SU-DHL-6 (cell line): ENCODE data around the gene ALDH9A1.
"Not testable (repeated sequence)": the region's sequence is repeated elsewhere in the genome, so short reads cannot be mapped to it uniquely, and the experiment has no call there.

Experiments used
- H2AFZ ChIP-seq: fragments of 200-600 bp; sonication (generic); 2 replicates; pipeline ENCODE4 v1.6.1; 2014; ENCODE audit warnings: low read depth, mild to moderate bottlenecking, moderate library complexity, mixed read lengths, antibody characterized with exemption, low read length; ENCODE audit not compliant: severe bottlenecking
- H3F3A ChIP-seq: fragments of 200-600 bp; shearing (Covaris generic); 2 replicates; pipeline ENCODE4 v1.6.0; 2016; ENCODE audit warnings: antibody characterized with exemption, mild to moderate bottlenecking; ENCODE audit not compliant: insufficient read depth
- H3K27ac ChIP-seq: fragments of 200-600 bp; sonication (generic); 2 replicates; pipeline ENCODE4 v1.5.1; 2016; ENCODE audit warnings: low read depth, mild to moderate bottlenecking, low read length, moderate library complexity, mixed read lengths
- H3K27me3 ChIP-seq: fragments of 200-600 bp; sonication (generic), shearing (Covaris generic); 2 replicates; pipeline ENCODE4 v1.6.0; 2014; ENCODE audit warnings: mild to moderate bottlenecking, low read length
- H3K36me3 ChIP-seq: fragments of 200-600 bp; sonication (generic); 2 replicates; pipeline ENCODE4 v1.6.1; 2014; ENCODE audit warnings: mild to moderate bottlenecking, low read length, mixed read lengths
- H3K4me2 ChIP-seq: fragments of 300-600, 200-600 bp; shearing (Covaris generic), sonication (generic); 2 replicates; pipeline ENCODE4 v1.6.0; 2014; ENCODE audit warnings: low read length, low read depth, mild to moderate bottlenecking; ENCODE audit not compliant: poor library complexity, severe bottlenecking
- H3K4me3 ChIP-seq: fragments of 200-600 bp; sonication (generic); 2 replicates; pipeline ENCODE4 v1.5.1; 2014; ENCODE audit warnings: antibody characterized with exemption, low read length, mild to moderate bottlenecking, mixed read lengths; ENCODE audit not compliant: insufficient read depth, poor library complexity, severe bottlenecking
- H3K79me2 ChIP-seq: fragments of 200-600 bp; sonication (generic); 2 replicates; pipeline ENCODE4 v1.6.1; 2014; ENCODE audit warnings: mild to moderate bottlenecking, low read length, moderate library complexity; ENCODE audit not compliant: insufficient read depth
- H3K9ac ChIP-seq: fragments of 200-600 bp; sonication (generic); 2 replicates; pipeline ENCODE4 v1.7.0; 2014; ENCODE audit warnings: mild to moderate bottlenecking, low read length
- H3K9me2 ChIP-seq: fragments of 200-600 bp; sonication (generic); replicated peaks from 2 replicates; pipeline ENCODE4 v1.6.1; 2014; ENCODE audit warnings: low read length; ENCODE audit not compliant: insufficient read depth
- H3K9me3 ChIP-seq: fragments of 200-600 bp; sonication (generic); 2 replicates; pipeline ENCODE4 v1.6.1; 2014; ENCODE audit warnings: low read length, mixed read lengths; ENCODE audit not compliant: insufficient read depth
- H4K20me1 ChIP-seq: fragments of 200-600 bp; sonication (generic); 2 replicates; pipeline ENCODE4 v1.6.1; 2014; ENCODE audit warnings: low read depth, mild to moderate bottlenecking, antibody characterized with exemption, low read length, moderate library complexity, mixed read lengths
- EZH2phosphoT487 ChIP-seq: fragments of 200-600 bp; sonication (generic), shearing (Covaris generic); conservative IDR thresholded peaks from 2 replicates; pipeline ENCODE4 v1.6.1; 2018; ENCODE audit warnings: mild to moderate bottlenecking, antibody characterized with exemption, low read length, moderate library complexity, mixed read lengths
- TF ChIP-seq, protein P1 (sequence below): fragments of 200-600 bp; sonication (generic); IDR thresholded peaks from one replicate; pipeline ENCODE4 v1.5.1; 2017; ENCODE audit warnings: antibody characterized with exemption, mild to moderate bottlenecking, low read length, moderate library complexity; ENCODE audit not compliant: insufficient read depth, poor library complexity, severe bottlenecking

The ALDH9A1 gene

DNA sequence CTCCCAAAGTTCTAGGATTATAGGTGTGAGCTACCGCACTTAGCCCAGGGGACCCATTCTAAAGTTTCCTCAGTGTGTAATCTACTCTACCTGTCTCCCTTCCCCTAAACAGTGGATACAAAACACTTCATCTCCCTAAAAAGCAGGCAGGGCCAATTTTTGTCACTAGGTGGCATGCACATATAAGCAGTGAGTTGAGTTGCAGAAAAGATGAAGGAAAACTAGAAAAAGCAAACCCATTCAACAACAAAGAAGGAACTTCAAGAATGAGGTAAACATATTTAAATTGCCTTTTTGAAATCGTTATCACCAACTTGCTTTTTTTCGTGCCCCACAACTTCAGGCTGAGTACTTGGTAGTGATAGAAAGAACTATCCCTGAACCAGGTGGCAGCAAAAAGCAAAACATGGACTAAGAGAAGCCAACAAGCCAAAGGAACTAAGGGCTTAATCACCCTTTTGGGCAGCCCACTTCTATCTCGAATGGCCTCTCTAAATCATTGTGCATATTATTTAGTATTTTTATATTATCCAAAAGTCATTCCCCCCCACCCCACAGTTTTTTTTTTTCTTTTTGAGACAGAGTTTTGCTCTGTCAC, 19.7 kb upstream of the ALDH9A1 start:
- no peak overlapping the region for H3K9ac ChIP-seq
- no peaks in the 10 kb centered on the region for H3K9me2 ChIP-seq
- no peaks in the 10 kb centered on the region for H3F3A ChIP-seq
- no peak overlapping the region for H3K4me2 ChIP-seq
- H3K79me2 ChIP-seq, result no peaks in the 10 kb centered on the region
- no peaks in the 10 kb centered on the region for H3K36me3 ChIP-seq
- H3K9me3 ChIP-seq, result no peaks in the 10 kb centered on the region
- no peak overlapping the region for H2AFZ ChIP-seq
- TF ChIP-seq, protein P1, sequence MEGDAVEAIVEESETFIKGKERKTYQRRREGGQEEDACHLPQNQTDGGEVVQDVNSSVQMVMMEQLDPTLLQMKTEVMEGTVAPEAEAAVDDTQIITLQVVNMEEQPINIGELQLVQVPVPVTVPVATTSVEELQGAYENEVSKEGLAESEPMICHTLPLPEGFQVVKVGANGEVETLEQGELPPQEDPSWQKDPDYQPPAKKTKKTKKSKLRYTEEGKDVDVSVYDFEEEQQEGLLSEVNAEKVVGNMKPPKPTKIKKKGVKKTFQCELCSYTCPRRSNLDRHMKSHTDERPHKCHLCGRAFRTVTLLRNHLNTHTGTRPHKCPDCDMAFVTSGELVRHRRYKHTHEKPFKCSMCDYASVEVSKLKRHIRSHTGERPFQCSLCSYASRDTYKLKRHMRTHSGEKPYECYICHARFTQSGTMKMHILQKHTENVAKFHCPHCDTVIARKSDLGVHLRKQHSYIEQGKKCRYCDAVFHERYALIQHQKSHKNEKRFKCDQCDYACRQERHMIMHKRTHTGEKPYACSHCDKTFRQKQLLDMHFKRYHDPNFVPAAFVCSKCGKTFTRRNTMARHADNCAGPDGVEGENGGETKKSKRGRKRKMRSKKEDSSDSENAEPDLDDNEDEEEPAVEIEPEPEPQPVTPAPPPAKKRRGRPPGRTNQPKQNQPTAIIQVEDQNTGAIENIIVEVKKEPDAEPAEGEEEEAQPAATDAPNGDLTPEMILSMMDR, result peak; percentile 85
- TF ChIP-seq EZH2phosphoT487, result no peak
- H3K27me3 ChIP-seq, result no peaks in the 10 kb centered on the region
- H3K4me3 ChIP-seq, result no peak overlapping the region
- no peak overlapping the region for H3K27ac ChIP-seq
- H4K20me1 ChIP-seq, result no peaks in the 10 kb centered on the region

GRCh38 chr1:165716265-165717051, 18.1 kb upstream of the ALDH9A1 start:
- not testable (repeated sequence) for H3K27me3 ChIP-seq, H3K36me3 ChIP-seq, H3K4me3 ChIP-seq, H3K9ac ChIP-seq, H3K9me3 ChIP-seq, H3K27ac ChIP-seq, H3K79me2 ChIP-seq, H3F3A ChIP-seq, H4K20me1 ChIP-seq, H2AFZ ChIP-seq, H3K4me2 ChIP-seq, H3K9me2 ChIP-seq

- Histone ChIP-seq H3K27ac (no peak overlapping the region), H2AFZ (no peak overlapping the region), H3K79me2 (no peaks in the 10 kb centered on the region), H3K9ac (no peak overlapping the region), H3K4me3 (no peak overlapping the region), H4K20me1 (no peaks in the 10 kb centered on the region), H3K4me2 (no peak overlapping the region), H3F3A (no peaks in the 10 kb centered on the region), H3K9me3 (no peaks in the 10 kb centered on the region), H3K36me3 (no peaks in the 10 kb centered on the region), H3K27me3 (no peaks in the 10 kb centered on the region), H3K9me2 (no peaks in the 10 kb centered on the region)
- TF ChIP-seq, protein P1, result no peak
- TF ChIP-seq EZH2phosphoT487, result no peak
Measured at GRCh38 chr1:165712764-165713163, 14.4 kb upstream of the ALDH9A1 start.
